DOHH2 (cell line): ENCODE data around the gene CDKN2B-AS1.

ENCODE experiments used
- EZH2phosphoT487 ChIP-seq: fragments of 200-600 bp; sonication (generic); IDR thresholded peaks from 2 replicates; pipeline ENCODE4 v1.6.1; 2017; ENCODE audit warnings: borderline replicate concordance, mild to moderate bottlenecking, antibody characterized with exemption, low read length, moderate library complexity, mixed read lengths
- TF ChIP-seq, protein P1 (sequence below): fragments of 200-600 bp; sonication (generic); IDR thresholded peaks from one replicate; pipeline ENCODE4 v1.5.1; 2014; ENCODE audit warnings: antibody characterized with exemption, mild to moderate bottlenecking, low read depth, low read length; ENCODE audit not compliant: poor library complexity, severe bottlenecking

DNA sequence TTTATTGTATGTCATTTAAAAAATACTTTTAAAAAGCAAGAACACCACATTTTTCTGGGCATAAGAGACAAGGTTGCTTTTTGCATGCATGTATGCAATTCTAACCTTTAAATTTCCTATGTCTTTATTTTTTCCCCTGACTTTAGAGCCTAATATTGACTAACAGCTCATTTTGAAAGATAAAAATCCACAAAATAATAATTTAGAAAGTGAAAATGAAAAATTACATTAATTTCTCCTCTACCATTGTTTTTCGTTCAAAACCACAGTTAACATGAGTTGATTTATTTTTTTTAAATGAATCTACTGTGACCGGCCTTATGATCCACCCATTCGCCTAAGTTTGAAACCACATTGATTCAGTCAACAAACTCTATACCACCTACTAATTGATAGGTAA is 152.0 kb downstream of the CDKN2B-AS1 start:
- TF ChIP-seq, protein P1, sequence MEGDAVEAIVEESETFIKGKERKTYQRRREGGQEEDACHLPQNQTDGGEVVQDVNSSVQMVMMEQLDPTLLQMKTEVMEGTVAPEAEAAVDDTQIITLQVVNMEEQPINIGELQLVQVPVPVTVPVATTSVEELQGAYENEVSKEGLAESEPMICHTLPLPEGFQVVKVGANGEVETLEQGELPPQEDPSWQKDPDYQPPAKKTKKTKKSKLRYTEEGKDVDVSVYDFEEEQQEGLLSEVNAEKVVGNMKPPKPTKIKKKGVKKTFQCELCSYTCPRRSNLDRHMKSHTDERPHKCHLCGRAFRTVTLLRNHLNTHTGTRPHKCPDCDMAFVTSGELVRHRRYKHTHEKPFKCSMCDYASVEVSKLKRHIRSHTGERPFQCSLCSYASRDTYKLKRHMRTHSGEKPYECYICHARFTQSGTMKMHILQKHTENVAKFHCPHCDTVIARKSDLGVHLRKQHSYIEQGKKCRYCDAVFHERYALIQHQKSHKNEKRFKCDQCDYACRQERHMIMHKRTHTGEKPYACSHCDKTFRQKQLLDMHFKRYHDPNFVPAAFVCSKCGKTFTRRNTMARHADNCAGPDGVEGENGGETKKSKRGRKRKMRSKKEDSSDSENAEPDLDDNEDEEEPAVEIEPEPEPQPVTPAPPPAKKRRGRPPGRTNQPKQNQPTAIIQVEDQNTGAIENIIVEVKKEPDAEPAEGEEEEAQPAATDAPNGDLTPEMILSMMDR: no peak
- TF ChIP-seq EZH2phosphoT487: no peak
